HepG2 (cell line): ENCODE measurements around the gene ABCC3. TPM values are rescaled to one million over a fixed set of nuclear protein-coding genes. Genes with fewer than 3 reads are reported as not detected.

Source experiments
- KDM6A ChIP-seq: IDR thresholded peaks from 2 replicates; pipeline ENCODE4 v1.6.1; 2016; ENCODE audit warnings: low read depth
- MBNL3 ChIP-seq: fragments of 250-450 bp; sonication (Bioruptor Pico); conservative IDR thresholded peaks from 2 replicates; pipeline ENCODE4 v1.8.0; 2022; ENCODE audit warnings: mild to moderate bottlenecking, inconsistent platforms
- NFE2 ChIP-seq: sonication (generic); formaldehyde crosslinking; IDR thresholded peaks from 2 replicates; pipeline ENCODE4 v1.4.0; 2020; ENCODE audit warnings: missing genetic modification reagents
- PRMT3 ChIP-seq: sonication (generic); formaldehyde crosslinking; IDR thresholded peaks from 2 replicates; pipeline ENCODE4 v1.8.1; 2022; ENCODE audit warnings: low read depth, mild to moderate bottlenecking, moderate library complexity, missing genetic modification reagents, borderline replicate concordance
- PTBP1 ChIP-seq: fragments of 200-400 bp; formaldehyde crosslinking; IDR thresholded peaks from 2 replicates; pipeline ENCODE4 v1.6.1; 2018; ENCODE audit warnings: low read length, low read depth; ENCODE audit not compliant: poor library complexity, severe bottlenecking
- SP1 ChIP-seq, 2 experiments: fragments of 450-650 bp in 1 of 2; sonication (generic) in 1 of 2; formaldehyde crosslinking in 1 of 2; IDR thresholded peaks; 2 replicates each; pipeline versions ENCODE4 v1.4.0 to v1.6.1; 2016 to 2020; ENCODE audit warnings: missing genetic modification reagents in 1 of 2
- ZNF3 ChIP-seq: IDR thresholded peaks from 2 replicates; pipeline ENCODE4 v1.7.0; 2017; ENCODE audit warnings: inconsistent platforms
- ZNF335 ChIP-seq: sonication (generic); formaldehyde crosslinking; IDR thresholded peaks from 2 replicates; pipeline ENCODE4 v1.4.0; 2020; ENCODE audit warnings: missing genetic modification reagents
- ZSCAN9 ChIP-seq: IDR thresholded peaks from 2 replicates; pipeline ENCODE4 v1.6.1; 2016; ENCODE audit warnings: borderline replicate concordance
- polyA plus RNA-seq, 8 experiments: library from polyadenylated mRNA; depleted of rRNA in 3 of 8; stranded (reverse) in 7 of 8; unstranded in 1 of 8; fragments of >200 nt; fragmentation: Illumina TruSeq in 4 of 8; extraction: Trizol in 4 of 8; gene quantifications; 2 replicates each; pipeline versions ENCODE4 v1.2.1 to v1.2.3, GENCODE V29; 2011 to 2016; ENCODE audit warnings: low read depth in 4 of 8, missing spikeins in 1 of 8, mixed read lengths in 1 of 8; ENCODE audit not compliant: insufficient read depth in 1 of 8
- total RNA-seq, 5 experiments: library from RNA; depleted of rRNA; stranded (reverse); fragments of >200 nt; fragmentation: Illumina TruSeq; extraction: Trizol; gene quantifications; 2 replicates each; pipeline ENCODE4 v1.2.3, GENCODE V29; 2016; ENCODE audit warnings: low read depth in 1 of 5
- TF ChIP-seq, protein P1 (sequence below): sonication (generic); formaldehyde crosslinking; conservative IDR thresholded peaks from 2 replicates; pipeline ENCODE4 v1.8.0; 2022; ENCODE audit warnings: mild to moderate bottlenecking, moderate library complexity, missing genetic modification reagents
- TF ChIP-seq, protein P2 (sequence below): sonication (generic); formaldehyde crosslinking; IDR thresholded peaks from 2 replicates; pipeline ENCODE4 v1.4.0; 2020; ENCODE audit warnings: missing genetic modification reagents
- TF ChIP-seq, protein P3 (sequence below): sonication (generic); formaldehyde crosslinking; IDR thresholded peaks from 2 replicates; pipeline ENCODE4 v1.4.0; 2020; ENCODE audit warnings: mild to moderate bottlenecking, missing genetic modification reagents
- TF ChIP-seq, protein P4 (sequence below): sonication (generic); formaldehyde crosslinking; IDR thresholded peaks from 2 replicates; pipeline ENCODE4 v1.4.0; 2020; ENCODE audit warnings: mild to moderate bottlenecking, missing genetic modification reagents, borderline replicate concordance
- TF ChIP-seq, protein P5 (sequence below): sonication (generic); formaldehyde crosslinking; conservative IDR thresholded peaks from 2 replicates; pipeline ENCODE4 v1.4.0; 2020; ENCODE audit warnings: missing genetic modification reagents
- TF ChIP-seq, protein P6 (sequence below): sonication (generic); formaldehyde crosslinking; IDR thresholded peaks from 2 replicates; pipeline ENCODE4 v1.4.0; 2020; ENCODE audit warnings: mild to moderate bottlenecking, missing genetic modification reagents

The ABCC3 gene
- total and polyA plus RNA-seq, 2 of the 13 experiments (the other 11 are each of a cell fraction or from before 2014, with no cell fraction given), result 25.2 to 50.7 TPM

DNA sequence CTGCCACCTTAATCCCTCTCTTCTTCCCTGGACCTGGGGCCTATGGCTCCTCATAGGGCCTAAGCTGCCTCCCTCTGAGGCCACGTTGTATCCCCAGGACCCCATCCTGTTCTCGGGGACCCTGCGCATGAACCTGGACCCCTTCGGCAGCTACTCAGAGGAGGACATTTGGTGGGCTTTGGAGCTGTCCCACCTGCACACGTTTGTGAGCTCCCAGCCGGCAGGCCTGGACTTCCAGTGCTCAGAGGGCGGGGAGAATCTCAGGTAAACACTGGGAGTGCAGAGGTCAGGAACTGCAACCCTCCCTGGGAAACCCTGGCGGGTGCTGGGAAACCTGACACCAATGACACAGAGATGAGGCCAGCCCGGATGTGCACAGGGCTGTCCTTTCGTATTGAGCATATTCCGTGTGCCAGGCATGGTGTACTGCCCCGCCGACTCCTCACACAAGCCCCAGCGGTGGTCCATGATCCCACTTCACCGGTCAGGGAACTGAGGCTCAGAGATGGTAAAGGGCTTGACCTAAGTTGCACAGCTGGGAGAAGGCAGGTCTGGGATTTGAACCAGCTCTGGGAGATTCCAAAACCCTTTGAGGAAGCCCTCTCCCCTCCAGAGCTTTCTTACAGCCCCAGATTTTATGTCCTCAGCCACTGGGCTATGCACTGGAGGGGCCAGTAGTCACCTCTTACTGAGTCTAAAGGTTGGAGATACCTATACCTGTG, 50.1 kb downstream of the ABCC3 start (continued):
- TF ChIP-seq SP1 (IDR thresholded peaks at IDR 0.05) (no peak), SP1 (CRISPR knock-in tag; IDR thresholded peaks at IDR 0.05) (no peak; the same call in 1 of the 2 replicates), KDM6A (peak; percentile 91), PRMT3 (no peak; the same call in 1 of the 2 replicates), NFE2 (CRISPR knock-in tag) (no peak; the same call in 1 of the 2 replicates), MBNL3 (CRISPR knock-in tag) (no peak), ZNF3 (CRISPR knock-in tag) (peak; percentile 58; the same call in 1 of the 2 replicates), ZNF335 (CRISPR knock-in tag) (peak; percentile 90), ZSCAN9 (CRISPR knock-in tag) (peak; percentile 95), PTBP1 (peak; percentile 76)
- TF ChIP-seq, protein P1, sequence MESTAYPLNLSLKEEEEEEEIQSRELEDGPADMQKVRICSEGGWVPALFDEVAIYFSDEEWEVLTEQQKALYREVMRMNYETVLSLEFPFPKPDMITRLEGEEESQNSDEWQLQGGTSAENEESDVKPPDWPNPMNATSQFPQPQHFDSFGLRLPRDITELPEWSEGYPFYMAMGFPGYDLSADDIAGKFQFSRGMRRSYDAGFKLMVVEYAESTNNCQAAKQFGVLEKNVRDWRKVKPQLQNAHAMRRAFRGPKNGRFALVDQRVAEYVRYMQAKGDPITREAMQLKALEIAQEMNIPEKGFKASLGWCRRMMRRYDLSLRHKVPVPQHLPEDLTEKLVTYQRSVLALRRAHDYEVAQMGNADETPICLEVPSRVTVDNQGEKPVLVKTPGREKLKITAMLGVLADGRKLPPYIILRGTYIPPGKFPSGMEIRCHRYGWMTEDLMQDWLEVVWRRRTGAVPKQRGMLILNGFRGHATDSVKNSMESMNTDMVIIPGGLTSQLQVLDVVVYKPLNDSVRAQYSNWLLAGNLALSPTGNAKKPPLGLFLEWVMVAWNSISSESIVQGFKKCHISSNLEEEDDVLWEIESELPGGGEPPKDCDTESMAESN (CRISPR knock-in tag), result peak; percentile 95
- TF ChIP-seq, protein P2, sequence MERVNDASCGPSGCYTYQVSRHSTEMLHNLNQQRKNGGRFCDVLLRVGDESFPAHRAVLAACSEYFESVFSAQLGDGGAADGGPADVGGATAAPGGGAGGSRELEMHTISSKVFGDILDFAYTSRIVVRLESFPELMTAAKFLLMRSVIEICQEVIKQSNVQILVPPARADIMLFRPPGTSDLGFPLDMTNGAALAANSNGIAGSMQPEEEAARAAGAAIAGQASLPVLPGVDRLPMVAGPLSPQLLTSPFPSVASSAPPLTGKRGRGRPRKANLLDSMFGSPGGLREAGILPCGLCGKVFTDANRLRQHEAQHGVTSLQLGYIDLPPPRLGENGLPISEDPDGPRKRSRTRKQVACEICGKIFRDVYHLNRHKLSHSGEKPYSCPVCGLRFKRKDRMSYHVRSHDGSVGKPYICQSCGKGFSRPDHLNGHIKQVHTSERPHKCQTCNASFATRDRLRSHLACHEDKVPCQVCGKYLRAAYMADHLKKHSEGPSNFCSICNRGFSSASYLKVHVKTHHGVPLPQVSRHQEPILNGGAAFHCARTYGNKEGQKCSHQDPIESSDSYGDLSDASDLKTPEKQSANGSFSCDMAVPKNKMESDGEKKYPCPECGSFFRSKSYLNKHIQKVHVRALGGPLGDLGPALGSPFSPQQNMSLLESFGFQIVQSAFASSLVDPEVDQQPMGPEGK (CRISPR knock-in tag), result peak; percentile 95
- TF ChIP-seq, protein P3, sequence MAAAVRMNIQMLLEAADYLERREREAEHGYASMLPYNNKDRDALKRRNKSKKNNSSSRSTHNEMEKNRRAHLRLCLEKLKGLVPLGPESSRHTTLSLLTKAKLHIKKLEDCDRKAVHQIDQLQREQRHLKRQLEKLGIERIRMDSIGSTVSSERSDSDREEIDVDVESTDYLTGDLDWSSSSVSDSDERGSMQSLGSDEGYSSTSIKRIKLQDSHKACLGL (CRISPR knock-in tag), result no peak
- TF ChIP-seq, protein P4, sequence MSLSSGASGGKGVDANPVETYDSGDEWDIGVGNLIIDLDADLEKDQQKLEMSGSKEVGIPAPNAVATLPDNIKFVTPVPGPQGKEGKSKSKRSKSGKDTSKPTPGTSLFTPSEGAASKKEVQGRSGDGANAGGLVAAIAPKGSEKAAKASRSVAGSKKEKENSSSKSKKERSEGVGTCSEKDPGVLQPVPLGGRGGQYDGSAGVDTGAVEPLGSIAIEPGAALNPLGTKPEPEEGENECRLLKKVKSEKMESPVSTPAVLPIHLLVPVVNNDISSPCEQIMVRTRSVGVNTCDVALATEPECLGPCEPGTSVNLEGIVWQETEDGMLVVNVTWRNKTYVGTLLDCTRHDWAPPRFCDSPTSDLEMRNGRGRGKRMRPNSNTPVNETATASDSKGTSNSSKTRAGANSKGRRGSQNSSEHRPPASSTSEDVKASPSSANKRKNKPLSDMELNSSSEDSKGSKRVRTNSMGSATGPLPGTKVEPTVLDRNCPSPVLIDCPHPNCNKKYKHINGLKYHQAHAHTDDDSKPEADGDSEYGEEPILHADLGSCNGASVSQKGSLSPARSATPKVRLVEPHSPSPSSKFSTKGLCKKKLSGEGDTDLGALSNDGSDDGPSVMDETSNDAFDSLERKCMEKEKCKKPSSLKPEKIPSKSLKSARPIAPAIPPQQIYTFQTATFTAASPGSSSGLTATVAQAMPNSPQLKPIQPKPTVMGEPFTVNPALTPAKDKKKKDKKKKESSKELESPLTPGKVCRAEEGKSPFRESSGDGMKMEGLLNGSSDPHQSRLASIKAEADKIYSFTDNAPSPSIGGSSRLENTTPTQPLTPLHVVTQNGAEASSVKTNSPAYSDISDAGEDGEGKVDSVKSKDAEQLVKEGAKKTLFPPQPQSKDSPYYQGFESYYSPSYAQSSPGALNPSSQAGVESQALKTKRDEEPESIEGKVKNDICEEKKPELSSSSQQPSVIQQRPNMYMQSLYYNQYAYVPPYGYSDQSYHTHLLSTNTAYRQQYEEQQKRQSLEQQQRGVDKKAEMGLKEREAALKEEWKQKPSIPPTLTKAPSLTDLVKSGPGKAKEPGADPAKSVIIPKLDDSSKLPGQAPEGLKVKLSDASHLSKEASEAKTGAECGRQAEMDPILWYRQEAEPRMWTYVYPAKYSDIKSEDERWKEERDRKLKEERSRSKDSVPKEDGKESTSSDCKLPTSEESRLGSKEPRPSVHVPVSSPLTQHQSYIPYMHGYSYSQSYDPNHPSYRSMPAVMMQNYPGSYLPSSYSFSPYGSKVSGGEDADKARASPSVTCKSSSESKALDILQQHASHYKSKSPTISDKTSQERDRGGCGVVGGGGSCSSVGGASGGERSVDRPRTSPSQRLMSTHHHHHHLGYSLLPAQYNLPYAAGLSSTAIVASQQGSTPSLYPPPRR, result peak; percentile 97
- TF ChIP-seq, protein P5, sequence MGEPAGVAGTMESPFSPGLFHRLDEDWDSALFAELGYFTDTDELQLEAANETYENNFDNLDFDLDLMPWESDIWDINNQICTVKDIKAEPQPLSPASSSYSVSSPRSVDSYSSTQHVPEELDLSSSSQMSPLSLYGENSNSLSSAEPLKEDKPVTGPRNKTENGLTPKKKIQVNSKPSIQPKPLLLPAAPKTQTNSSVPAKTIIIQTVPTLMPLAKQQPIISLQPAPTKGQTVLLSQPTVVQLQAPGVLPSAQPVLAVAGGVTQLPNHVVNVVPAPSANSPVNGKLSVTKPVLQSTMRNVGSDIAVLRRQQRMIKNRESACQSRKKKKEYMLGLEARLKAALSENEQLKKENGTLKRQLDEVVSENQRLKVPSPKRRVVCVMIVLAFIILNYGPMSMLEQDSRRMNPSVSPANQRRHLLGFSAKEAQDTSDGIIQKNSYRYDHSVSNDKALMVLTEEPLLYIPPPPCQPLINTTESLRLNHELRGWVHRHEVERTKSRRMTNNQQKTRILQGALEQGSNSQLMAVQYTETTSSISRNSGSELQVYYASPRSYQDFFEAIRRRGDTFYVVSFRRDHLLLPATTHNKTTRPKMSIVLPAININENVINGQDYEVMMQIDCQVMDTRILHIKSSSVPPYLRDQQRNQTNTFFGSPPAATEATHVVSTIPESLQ (CRISPR knock-in tag), result no peak; the same call in 1 of the 2 replicates
- TF ChIP-seq, protein P6, sequence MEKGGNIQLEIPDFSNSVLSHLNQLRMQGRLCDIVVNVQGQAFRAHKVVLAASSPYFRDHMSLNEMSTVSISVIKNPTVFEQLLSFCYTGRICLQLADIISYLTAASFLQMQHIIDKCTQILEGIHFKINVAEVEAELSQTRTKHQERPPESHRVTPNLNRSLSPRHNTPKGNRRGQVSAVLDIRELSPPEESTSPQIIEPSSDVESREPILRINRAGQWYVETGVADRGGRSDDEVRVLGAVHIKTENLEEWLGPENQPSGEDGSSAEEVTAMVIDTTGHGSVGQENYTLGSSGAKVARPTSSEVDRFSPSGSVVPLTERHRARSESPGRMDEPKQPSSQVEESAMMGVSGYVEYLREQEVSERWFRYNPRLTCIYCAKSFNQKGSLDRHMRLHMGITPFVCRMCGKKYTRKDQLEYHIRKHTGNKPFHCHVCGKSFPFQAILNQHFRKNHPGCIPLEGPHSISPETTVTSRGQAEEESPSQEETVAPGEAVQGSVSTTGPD (CRISPR knock-in tag), result 0 out of 2 replicates have a peak, but pooled peaks have one; percentile 53
